ENCODE measurements around the gene RIOK3.

The RIOK3 gene

GRCh38 chr18:23524213-23524707, 71.2 kb downstream of the RIOK3 start:
- TF ChIP-seq ZFX (IDR thresholded peaks at IDR 0.05) (no peak), CTCF (conservative IDR thresholded peaks at IDR 0.05) (no peak)
- no peak overlapping the region for H3K27ac ChIP-seq

- H3K27ac ChIP-seq = no peak overlapping the region
- no peak for TF ChIP-seq CTCF (conservative IDR thresholded peaks at IDR 0.05)
- TF ChIP-seq ZFX (IDR thresholded peaks at IDR 0.05) = no peak
Measured at GRCh38 chr18:23526501-23527063, 73.5 kb downstream of the RIOK3 start.

- peak overlapping the region; percentile 7; the same call in 1 of the 2 replicates for H3K27ac ChIP-seq
Measured at GRCh38 chr18:23528580-23529472, 75.7 kb downstream of the RIOK3 start.

GRCh38 chr18:23529604-23530003, 76.5 kb downstream of the RIOK3 start:
- TF ChIP-seq CTCF (conservative IDR thresholded peaks at IDR 0.05) (no peak), ZFX (IDR thresholded peaks at IDR 0.05) (no peak)
- H3K27ac ChIP-seq = no peak overlapping the region

More at GRCh38 chr18:23528580-23529472, 75.7 kb downstream of the RIOK3 start:
- TF ChIP-seq CTCF (conservative IDR thresholded peaks at IDR 0.05) (no peak), ZFX (IDR thresholded peaks at IDR 0.05) (no peak)

GRCh38 chr18:23530195-23530594, 77.1 kb downstream of the RIOK3 start:
- no peak overlapping the region for H3K27ac ChIP-seq
- TF ChIP-seq CTCF (conservative IDR thresholded peaks at IDR 0.05) = no peak
- no peak for TF ChIP-seq ZFX (IDR thresholded peaks at IDR 0.05)

GRCh38 chr18:23531912-23532311, 78.8 kb downstream of the RIOK3 start:
- H3K27ac ChIP-seq = no peak overlapping the region
- TF ChIP-seq CTCF (conservative IDR thresholded peaks at IDR 0.05) = no peak
- no peak for TF ChIP-seq ZFX (IDR thresholded peaks at IDR 0.05)
